Stimulated activated CD4-positive, alpha-beta T cell treated with anti-CD3 and anti-CD28 coated beads, Interleukin-1b, Interleukin-23, amount 100 ng/mL, for 48 hours (primary cell): ENCODE measurements around the gene SCGB1D2.
"Not testable (repeated sequence)": the region's sequence is repeated elsewhere in the genome, so short reads cannot be mapped to it uniquely, and the experiment has no call there.

Source experiments
- DNase-seq: peaks from one replicate; pipeline ENCODE4 v3.0.0-alpha.2; 2020

SCGB1D2 gene

GRCh38 chr11:62242021-62242420 lies at the start of gene SCGB1D2:
SCGB1D2 (plus strand) TSS chr11:62242239; CDS start chr11:62242308, 69 bp downstream.
- DNase-seq: no peak

GRCh38 chr11:62193952-62194351 lies 48.1 kb upstream of the SCGB1D2 start:
- no peak for DNase-seq

GRCh38 chr11:62195010-62195409 lies 47.0 kb upstream of the SCGB1D2 start:
- DNase-seq: not testable (repeated sequence)

GRCh38 chr11:62195945-62196344 lies 46.1 kb upstream of the SCGB1D2 start:
- no peak for DNase-seq

- DNase-seq: not testable (repeated sequence)
Measured at GRCh38 chr11:62197400-62197799, 44.6 kb upstream of the SCGB1D2 start.

- no peak for DNase-seq
Measured at GRCh38 chr11:62201376-62201775, 40.7 kb upstream of the SCGB1D2 start.

GRCh38 chr11:62202910-62203309 lies 39.1 kb upstream of the SCGB1D2 start:
- DNase-seq: no peak

- no peak for DNase-seq
Measured at GRCh38 chr11:62204430-62204829, 37.6 kb upstream of the SCGB1D2 start.

GRCh38 chr11:62205441-62205840 lies 36.6 kb upstream of the SCGB1D2 start:
- no peak for DNase-seq

- not testable (repeated sequence) for DNase-seq
Measured at GRCh38 chr11:62206276-62207066, 35.6 kb upstream of the SCGB1D2 start.

GRCh38 chr11:62208785-62209144 lies 33.3 kb upstream of the SCGB1D2 start:
- no peak for DNase-seq

- DNase-seq: no peak
Measured at GRCh38 chr11:62217191-62217748, 24.8 kb upstream of the SCGB1D2 start.

- no peak for DNase-seq
Measured at GRCh38 chr11:62221498-62221897, 20.5 kb upstream of the SCGB1D2 start.

- no peak for DNase-seq
Measured at GRCh38 chr11:62223095-62223494, 18.9 kb upstream of the SCGB1D2 start.

GRCh38 chr11:62233730-62234129 lies 8.3 kb upstream of the SCGB1D2 start:
- DNase-seq: no peak

GRCh38 chr11:62236187-62236586 lies 5.9 kb upstream of the SCGB1D2 start:
- no peak for DNase-seq

GRCh38 chr11:62237499-62237898 lies 4.5 kb upstream of the SCGB1D2 start:
- no peak for DNase-seq

- DNase-seq: no peak
Measured at GRCh38 chr11:62238151-62238550, 3.9 kb upstream of the SCGB1D2 start.

GRCh38 chr11:62241095-62241494 lies 944 bp upstream of the SCGB1D2 start:
- no peak for DNase-seq

- DNase-seq: no peak
Measured at GRCh38 chr11:62245271-62245753, 3.3 kb downstream of the SCGB1D2 start.

GRCh38 chr11:62251698-62252097 lies 9.7 kb downstream of the SCGB1D2 start:
- DNase-seq: no peak

- DNase-seq: no peak
Measured at GRCh38 chr11:62253999-62254542, 12.0 kb downstream of the SCGB1D2 start.

GRCh38 chr11:62256281-62256680 lies 14.2 kb downstream of the SCGB1D2 start:
- no peak for DNase-seq

- no peak for DNase-seq
Measured at GRCh38 chr11:62260261-62260953, 18.4 kb downstream of the SCGB1D2 start.
